K562 (cell line): ENCODE results near the gene TXNL4A. TPM values are rescaled to one million over a fixed set of nuclear protein-coding genes. Genes with fewer than 3 reads are reported as not detected.

ENCODE experiments used
- ATAC-seq: fragments of 200-7000 bp; cut with Tn5 transposase; 3 replicates; pipeline ENCODE4 v1.9.1; 2020; ENCODE audit warnings: moderate library complexity
- BruUV-seq: library from RNA; stranded (reverse); fragments of 400-500 nt; replicated peaks from 2 replicates; lab custom pipeline; 2021; lab: Mats Ljungman, UMichigan
- CTCF ChIA-PET: fragments of 300-600 bp; formaldehyde crosslinking; extraction: SDS; loops from one replicate; lab custom pipeline; 2021; ENCODE audit warnings: low intra/inter-chr PET ratio; lab: Yijun Ruan, JAX
- POLR2A ChIA-PET: fragments of 300-600, 350-650 bp; sonication (Branson Sonifier 250); formaldehyde crosslinking; extraction: SDS; loops from one replicate; lab custom pipeline; 2021; ENCODE audit warnings: antibody characterized with exemption, inconsistent platforms; lab: Yijun Ruan, JAX
- DNase-seq, 4 experiments: peaks; one replicate each; pipeline versions ENCODE4 v3.0.0 to v3.0.0-alpha.2; 2011 to 2018; ENCODE audit warnings: low spot score in 3 of 4, mixed read lengths in 3 of 4; ENCODE audit errors: extremely low read depth in 1 of 4
- FAIRE-seq: peaks from 2 replicates; lab custom pipeline; 2011; peaks lifted over from hg19 to GRCh38; lab: Jason Lieb, UNC
- H2AFZ ChIP-seq: 2 replicates; pipeline ENCODE4 v1.6.0; 2011; ENCODE audit warnings: low read depth, low read length, control low read depth, inconsistent platforms
- H3K27ac ChIP-seq: fragments of 200-600 bp; 3 replicates; pipeline ENCODE4 v1.8.0; 2011; ENCODE audit warnings: low read depth, mild to moderate bottlenecking, control low read depth, inconsistent platforms, low read length, moderate library complexity, mixed read lengths; ENCODE audit errors: extremely low read depth
- H3K27me3 ChIP-seq, 2 experiments: fragments of 300-600 bp in 1 of 2; 2 replicates in 1 of 2; 3 replicates in 1 of 2; pipeline versions ENCODE4 v1.6.0 to v1.8.0; 2011; ENCODE audit warnings: inconsistent platforms in 2 of 2, low read length in 2 of 2, mild to moderate bottlenecking in 1 of 2, mixed read lengths in 1 of 2, moderate library complexity in 1 of 2; ENCODE audit not compliant: control insufficient read depth in 2 of 2, insufficient read depth in 2 of 2
- H3K36me3 ChIP-seq: fragments of 300-600 bp; 3 replicates; pipeline ENCODE4 v1.8.0; 2011; ENCODE audit warnings: mild to moderate bottlenecking, low read length, inconsistent platforms; ENCODE audit not compliant: control insufficient read depth, insufficient read depth
- H3K4me1 ChIP-seq, 2 experiments: fragments of 200-600 bp in 1 of 2; replicated peaks in 1 of 2; 2 replicates in 1 of 2; 3 replicates in 1 of 2; pipeline versions ENCODE4 v1.5.1 to v1.8.0; 2011; ENCODE audit warnings: inconsistent platforms in 2 of 2, low read length in 2 of 2, mild to moderate bottlenecking in 1 of 2, mixed read lengths in 1 of 2, moderate library complexity in 1 of 2; ENCODE audit not compliant: control insufficient read depth in 2 of 2, insufficient read depth in 2 of 2
- H3K4me2 ChIP-seq: 2 replicates; pipeline ENCODE4 v1.6.1; 2011; ENCODE audit warnings: low read length, control low read depth, inconsistent platforms, mixed read lengths; ENCODE audit not compliant: insufficient read depth
- H3K4me3 ChIP-seq: fragments of 200-600 bp; sonication (generic), shearing (Covaris generic); 2 replicates; pipeline ENCODE4 v1.5.1; 2016; ENCODE audit warnings: control low read depth, inconsistent platforms
- H3K79me2 ChIP-seq: fragments of 200-600 bp; 3 replicates; pipeline ENCODE4 v1.8.0; 2011; ENCODE audit warnings: low read length, inconsistent platforms; ENCODE audit not compliant: control insufficient read depth, insufficient read depth
- H3K9ac ChIP-seq, 2 experiments: 2 replicates each; pipeline versions ENCODE4 v1.6.0 to v1.6.1; 2011; ENCODE audit warnings: low read depth in 2 of 2, low read length in 2 of 2, control low read depth in 1 of 2, inconsistent platforms in 1 of 2, mild to moderate bottlenecking in 1 of 2, mixed read lengths in 1 of 2; ENCODE audit not compliant: insufficient read depth in 1 of 2
- H3K9me1 ChIP-seq: one replicate; pipeline ENCODE4 v1.6.0; 2011; ENCODE audit warnings: inconsistent platforms, mild to moderate bottlenecking, low read length, moderate library complexity; ENCODE audit not compliant: control insufficient read depth, insufficient read depth
- H3K9me3 ChIP-seq: replicated peaks from 2 replicates; pipeline ENCODE4 v1.5.1; 2011; ENCODE audit warnings: low read depth, low read length, inconsistent platforms; ENCODE audit not compliant: control insufficient read depth, insufficient read depth
- H4K20me1 ChIP-seq: replicated peaks from 2 replicates; pipeline ENCODE4 v1.6.1; 2011; ENCODE audit warnings: low read length, inconsistent platforms, mixed read lengths; ENCODE audit not compliant: control insufficient read depth, insufficient read depth
- CEBPB ChIP-seq: fragments of 450-650 bp; IDR thresholded peaks from 2 replicates; pipeline ENCODE4 v1.6.1; 2016; ENCODE audit warnings: missing genetic modification characterization, missing compliant biosample characterization
- HOXB6 ChIP-seq: fragments of 250-450 bp; sonication (Bioruptor Pico); IDR thresholded peaks from 2 replicates; pipeline ENCODE4 v1.5.1; 2022; ENCODE audit warnings: mild to moderate bottlenecking, borderline replicate concordance
- MEF2A ChIP-seq: IDR thresholded peaks from 2 replicates; pipeline ENCODE4 v1.6.1; 2011; ENCODE audit warnings: low read depth, mild to moderate bottlenecking, low read length, moderate library complexity; ENCODE audit not compliant: control insufficient read depth
- SMARCA5 ChIP-seq: fragments of 450-650 bp; IDR thresholded peaks from 2 replicates; pipeline ENCODE4 v1.6.1; 2016
- SNAPC5 ChIP-seq: fragments of 250-450 bp; sonication (Bioruptor Pico); IDR thresholded peaks from 2 replicates; pipeline ENCODE4 v1.8.0; 2021; ENCODE audit warnings: moderate library complexity, mild to moderate bottlenecking, inconsistent platforms
- TBL1XR1 ChIP-seq, 2 experiments: IDR thresholded peaks; 2 replicates each; pipeline ENCODE4 v1.6.1; 2012; ENCODE audit warnings: improper control_type of control experiment in 2 of 2, low read length in 2 of 2, mild to moderate bottlenecking in 1 of 2
- WGBS: fragments of 100-300 bp; shearing (Covaris generic); methylation state at CpG from one replicate; pipeline ENCODE4 v1.1.6; 2016; ENCODE audit warnings: low coverage, mixed read lengths; ENCODE audit not compliant: insufficient coverage; ENCODE audit errors: missing lambda C conversion rate; 5-methylcytosine and 5-hydroxymethylcytosine counted together
- in situ Hi-C: fragments of 300-500 bp; cut with MboI; formaldehyde crosslinking; loops from 4 replicates; pipeline ENCODE4 v1.15.0; 2018; ENCODE audit warnings: inconsistent platforms, mixed read lengths
- intact Hi-C: fragments of 100-400 bp; cut with micrococcal nuclease; formaldehyde crosslinking; loops from 2 replicates; pipeline ENCODE4 v1.14.2; 2022
- polyA plus RNA-seq, 8 experiments: library from polyadenylated mRNA; depleted of rRNA in 4 of 8; stranded (reverse) in 5 of 8; unstranded in 3 of 8; fragments of >200 nt; fragmentation: Nextera tagmentation in 2 of 8; fragmentation: Illumina TruSeq in 1 of 8; extraction: Ambion mirVana in 2 of 8; extraction: Trizol in 1 of 8; gene quantifications; 2 replicates each; pipeline versions ENCODE4 v1.2.1 to v1.2.3, GENCODE V29; 2011 to 2014; ENCODE audit warnings: inconsistent platforms in 1 of 8, missing spikeins in 1 of 8
- total RNA-seq, 7 experiments: library from RNA; depleted of rRNA in 6 of 7; stranded (reverse); fragments of >200 nt in 6 of 7; fragmentation: Illumina TruSeq in 2 of 7; extraction: Trizol in 2 of 7; gene quantifications; 2 replicates each; pipeline versions ENCODE4 v1.2.1 to v1.2.3, GENCODE V29; 2011 to 2021; ENCODE audit warnings: low replicate concordance in 1 of 7
- TF ChIP-seq, protein P1 (sequence below): sonication (generic); formaldehyde crosslinking; IDR thresholded peaks from 2 replicates; pipeline ENCODE4 v1.8.0; 2022; ENCODE audit warnings: missing genetic modification reagents, mild to moderate bottlenecking, moderate library complexity, borderline replicate concordance
- TF ChIP-seq, protein P2 (sequence below): fragments of 450-650 bp; formaldehyde crosslinking; IDR thresholded peaks from 2 replicates; pipeline ENCODE4 v1.4.0; 2022; ENCODE audit warnings: missing genetic modification characterization
- TF ChIP-seq, protein P3 (sequence below), 2 experiments: fragments of 450-650 bp; formaldehyde crosslinking in 1 of 2; IDR thresholded peaks; 2 replicates each; pipeline versions ENCODE4 v1.4.0 to v1.6.1; 2014 to 2020; ENCODE audit warnings: mild to moderate bottlenecking in 2 of 2, borderline replicate concordance in 1 of 2, low read depth in 1 of 2

TXNL4A gene
- total and polyA plus RNA-seq, 9 of the 15 experiments (the other 6 are each of a cell fraction or from before 2014, with no cell fraction given) = 27.0 to 132 (median 87.5) TPM

GRCh38 chr18:79934311-79935097 lies 53.9 kb downstream of the TXNL4A start (continued):
- TF ChIP-seq, protein P1, sequence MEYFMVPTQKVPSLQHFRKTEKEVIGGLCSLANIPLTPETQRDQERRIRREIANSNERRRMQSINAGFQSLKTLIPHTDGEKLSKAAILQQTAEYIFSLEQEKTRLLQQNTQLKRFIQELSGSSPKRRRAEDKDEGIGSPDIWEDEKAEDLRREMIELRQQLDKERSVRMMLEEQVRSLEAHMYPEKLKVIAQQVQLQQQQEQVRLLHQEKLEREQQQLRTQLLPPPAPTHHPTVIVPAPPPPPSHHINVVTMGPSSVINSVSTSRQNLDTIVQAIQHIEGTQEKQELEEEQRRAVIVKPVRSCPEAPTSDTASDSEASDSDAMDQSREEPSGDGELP (CRISPR knock-in tag) = peak; percentile 74
- TF ChIP-seq, protein P2, sequence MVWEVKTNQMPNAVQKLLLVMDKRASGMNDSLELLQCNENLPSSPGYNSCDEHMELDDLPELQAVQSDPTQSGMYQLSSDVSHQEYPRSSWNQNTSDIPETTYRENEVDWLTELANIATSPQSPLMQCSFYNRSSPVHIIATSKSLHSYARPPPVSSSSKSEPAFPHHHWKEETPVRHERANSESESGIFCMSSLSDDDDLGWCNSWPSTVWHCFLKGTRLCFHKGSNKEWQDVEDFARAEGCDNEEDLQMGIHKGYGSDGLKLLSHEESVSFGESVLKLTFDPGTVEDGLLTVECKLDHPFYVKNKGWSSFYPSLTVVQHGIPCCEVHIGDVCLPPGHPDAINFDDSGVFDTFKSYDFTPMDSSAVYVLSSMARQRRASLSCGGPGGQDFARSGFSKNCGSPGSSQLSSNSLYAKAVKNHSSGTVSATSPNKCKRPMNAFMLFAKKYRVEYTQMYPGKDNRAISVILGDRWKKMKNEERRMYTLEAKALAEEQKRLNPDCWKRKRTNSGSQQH = no peak
- TF ChIP-seq SMARCA5 (no peak), HOXB6 (CRISPR knock-in tag) (no peak), MEF2A (no peak)

GRCh38 chr18:79933765-79934164 lies 54.6 kb downstream of the TXNL4A start:
- Histone ChIP-seq H3K9ac (no peak overlapping the region), H4K20me1 (no peaks in the 10 kb centered on the region), H3K4me2 (no peak overlapping the region), H3K4me3 (no peak overlapping the region), H3K36me3 (peaks cover 3% of the 10 kb centered on the region; the same call in 1 of the 3 replicates), H3K27me3 (no peaks in the 10 kb centered on the region), H2AFZ (no peak overlapping the region), H3K79me2 (no peaks in the 10 kb centered on the region), H3K9me3 (peaks cover 6% of the 10 kb centered on the region; the same call in 1 of the 2 replicates), H3K27ac (no peak overlapping the region), H3K4me1 (no peaks in the 10 kb centered on the region; a peak in 1 of 5 replicates), H3K9me1 (no peaks in the 10 kb centered on the region)
- ATAC-seq (no peak), FAIRE-seq (no peak), DNase-seq (no peak)
- no TSS peak for BruUV-seq
- in situ Hi-C loops (no loop called here), intact Hi-C loops (no loop called here)
- 76% methylated on average over 7 of the region's 10 CpGs for WGBS
- ChIA-PET POLR2A (no interaction called here), CTCF (no interaction called here)
- TF ChIP-seq TBL1XR1 (IDR thresholded peaks at IDR 0.05; ENCODE audit: low read length in 2 of 2) (no peak), SNAPC5 (CRISPR knock-in tag) (no peak), CEBPB (tag) (no peak)
- TF ChIP-seq, protein P3, sequence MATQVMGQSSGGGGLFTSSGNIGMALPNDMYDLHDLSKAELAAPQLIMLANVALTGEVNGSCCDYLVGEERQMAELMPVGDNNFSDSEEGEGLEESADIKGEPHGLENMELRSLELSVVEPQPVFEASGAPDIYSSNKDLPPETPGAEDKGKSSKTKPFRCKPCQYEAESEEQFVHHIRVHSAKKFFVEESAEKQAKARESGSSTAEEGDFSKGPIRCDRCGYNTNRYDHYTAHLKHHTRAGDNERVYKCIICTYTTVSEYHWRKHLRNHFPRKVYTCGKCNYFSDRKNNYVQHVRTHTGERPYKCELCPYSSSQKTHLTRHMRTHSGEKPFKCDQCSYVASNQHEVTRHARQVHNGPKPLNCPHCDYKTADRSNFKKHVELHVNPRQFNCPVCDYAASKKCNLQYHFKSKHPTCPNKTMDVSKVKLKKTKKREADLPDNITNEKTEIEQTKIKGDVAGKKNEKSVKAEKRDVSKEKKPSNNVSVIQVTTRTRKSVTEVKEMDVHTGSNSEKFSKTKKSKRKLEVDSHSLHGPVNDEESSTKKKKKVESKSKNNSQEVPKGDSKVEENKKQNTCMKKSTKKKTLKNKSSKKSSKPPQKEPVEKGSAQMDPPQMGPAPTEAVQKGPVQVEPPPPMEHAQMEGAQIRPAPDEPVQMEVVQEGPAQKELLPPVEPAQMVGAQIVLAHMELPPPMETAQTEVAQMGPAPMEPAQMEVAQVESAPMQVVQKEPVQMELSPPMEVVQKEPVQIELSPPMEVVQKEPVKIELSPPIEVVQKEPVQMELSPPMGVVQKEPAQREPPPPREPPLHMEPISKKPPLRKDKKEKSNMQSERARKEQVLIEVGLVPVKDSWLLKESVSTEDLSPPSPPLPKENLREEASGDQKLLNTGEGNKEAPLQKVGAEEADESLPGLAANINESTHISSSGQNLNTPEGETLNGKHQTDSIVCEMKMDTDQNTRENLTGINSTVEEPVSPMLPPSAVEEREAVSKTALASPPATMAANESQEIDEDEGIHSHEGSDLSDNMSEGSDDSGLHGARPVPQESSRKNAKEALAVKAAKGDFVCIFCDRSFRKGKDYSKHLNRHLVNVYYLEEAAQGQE (IDR thresholded peaks at IDR 0.05; ENCODE audit: borderline replicate concordance) = no peak
- TF ChIP-seq, protein P3 (CRISPR knock-in tag; IDR thresholded peaks at IDR 0.05; ENCODE audit: low read depth) = no peak
